ENCODE results near the gene TRAPPC12. TPM values are rescaled to one million over a fixed set of nuclear protein-coding genes. Genes with fewer than 3 reads are reported as not detected.

Gene TRAPPC12
- polyA plus RNA-seq, 3 donors: 41.2 to 48.3 (median 45.2) TPM

GRCh38 chr2:3459185-3460015 lies 79.9 kb downstream of the TRAPPC12 start:
- 59 to 87% (median 86%) methylated on average over 25 of the region's 25 CpGs for WGBS, 3 donors
- H3K27ac ChIP-seq (ENCODE audit: low read depth, low read length): no peak overlapping the region

- 63 to 92% (median 91%) methylated on average over 11 of the region's 11 CpGs for WGBS, 3 donors
- no peak overlapping the region for H3K27ac ChIP-seq (ENCODE audit: low read depth, low read length)
Observed at GRCh38 chr2:3460156-3460555, 80.7 kb downstream of the TRAPPC12 start.

GRCh38 chr2:3460831-3461800 lies 81.6 kb downstream of the TRAPPC12 start:
- H3K27ac ChIP-seq (ENCODE audit: low read depth, low read length): no peak overlapping the region
- WGBS, 3 donors: 71 to 91% (median 90%) methylated on average over 38 of the region's 38 CpGs

GRCh38 chr2:3461801-3462492 lies 82.5 kb downstream of the TRAPPC12 start:
- H3K27ac ChIP-seq (ENCODE audit: low read depth, low read length): no peak overlapping the region
- WGBS, 3 donors: 59 to 69% (median 65%) methylated on average over 12 of the region's 12 CpGs

- H3K27ac ChIP-seq (ENCODE audit: low read depth, low read length): no peak overlapping the region
- WGBS, 3 donors: 69 to 73% (median 73%) methylated on average over 10 of the region's 10 CpGs
Observed at GRCh38 chr2:3462493-3463104, 83.1 kb downstream of the TRAPPC12 start.

- H3K27ac ChIP-seq (ENCODE audit: low read depth, low read length): no peak overlapping the region
- 86 to 88% (median 88%) methylated on average over 25 of the region's 25 CpGs for WGBS, 3 donors
Observed at GRCh38 chr2:3463186-3463835, 83.8 kb downstream of the TRAPPC12 start.

GRCh38 chr2:3463944-3464343 lies 84.5 kb downstream of the TRAPPC12 start:
- 94 to 95% (median 94%) methylated on average over 13 of the region's 13 CpGs for WGBS, 3 donors
- no peak overlapping the region for H3K27ac ChIP-seq (ENCODE audit: low read depth, low read length)

GRCh38 chr2:3464401-3465005 lies 85.0 kb downstream of the TRAPPC12 start:
- H3K27ac ChIP-seq (ENCODE audit: low read depth, low read length): no peak overlapping the region
- 96 to 98% (median 97%) methylated on average over 21 of the region's 21 CpGs for WGBS, 3 donors

- H3K27ac ChIP-seq (ENCODE audit: low read depth, low read length): no peak overlapping the region
- WGBS, 3 donors: 92 to 93% (median 93%) methylated on average over 28 of the region's 28 CpGs
Observed at GRCh38 chr2:3465328-3465727, 85.8 kb downstream of the TRAPPC12 start.

GRCh38 chr2:3465844-3466481 lies 86.5 kb downstream of the TRAPPC12 start:
- H3K27ac ChIP-seq (ENCODE audit: low read depth, low read length): no peak overlapping the region
- 74 to 83% (median 83%) methylated on average over 13 of the region's 13 CpGs for WGBS, 3 donors

GRCh38 chr2:3466482-3466863 lies 87.0 kb downstream of the TRAPPC12 start:
- H3K27ac ChIP-seq (ENCODE audit: low read depth, low read length): no peak overlapping the region
- 93 to 98% (median 95%) methylated on average over 9 of the region's 9 CpGs for WGBS, 3 donors

GRCh38 chr2:3466966-3467365 lies 87.5 kb downstream of the TRAPPC12 start:
- 90 to 96% (median 90%) methylated on average over 14 of the region's 14 CpGs for WGBS, 3 donors
- H3K27ac ChIP-seq (ENCODE audit: low read depth, low read length): no peak overlapping the region

- WGBS, 3 donors: 95 to 97% (median 97%) methylated on average over 15 of the region's 15 CpGs
- no peak overlapping the region for H3K27ac ChIP-seq (ENCODE audit: low read depth, low read length)
Observed at GRCh38 chr2:3467654-3468053, 88.2 kb downstream of the TRAPPC12 start.

GRCh38 chr2:3468296-3468988 lies 88.9 kb downstream of the TRAPPC12 start:
- H3K27ac ChIP-seq (ENCODE audit: low read depth, low read length): no peak overlapping the region

GRCh38 chr2:3469486-3469885 lies 90.0 kb downstream of the TRAPPC12 start:
- no peak overlapping the region for H3K27ac ChIP-seq (ENCODE audit: low read depth, low read length)
- 93 to 96% (median 94%) methylated on average over 7 of the region's 7 CpGs for WGBS, 3 donors

More at GRCh38 chr2:3468296-3468988, 88.9 kb downstream of the TRAPPC12 start:
- 91 to 95% (median 95%) methylated on average over 31 of the region's 31 CpGs for WGBS, 3 donors

- 52 to 82% (median 71%) methylated on average over 17 of the region's 17 CpGs for WGBS, 3 donors
- H3K27ac ChIP-seq (ENCODE audit: low read depth, low read length): no peak overlapping the region
Observed at GRCh38 chr2:3470166-3470651, 90.7 kb downstream of the TRAPPC12 start.

Measured in adipose tissue (tissue), 3 donors.